Panc1 (cell line): ENCODE data around the gene CGREF1. TPM values are rescaled to one million over a fixed set of nuclear protein-coding genes. Genes with fewer than 3 reads are reported as not detected.

ENCODE experiments used
- ATAC-seq: fragments of 200-7000 bp; cut with Tn5 transposase; 2 replicates; pipeline ENCODE4 v1.9.1; 2020; ENCODE audit warnings: mild to moderate bottlenecking, moderate library complexity
- BruUV-seq: library from RNA; stranded (reverse); fragments of 400-500 nt; replicated peaks from 2 replicates; lab custom pipeline; 2021; lab: Mats Ljungman, UMichigan
- CTCF ChIA-PET: fragments of 300-600 bp; sonication (Branson Sonifier 250); formaldehyde crosslinking; loops from one replicate; lab custom pipeline; 2022; ENCODE audit warnings: antibody characterized with exemption; lab: Charles Lee
- POLR2A ChIA-PET: fragments of 300-600 bp; sonication (Branson Sonifier 250); formaldehyde crosslinking; loops from one replicate; lab custom pipeline; 2022; ENCODE audit warnings: antibody characterized with exemption; lab: Charles Lee
- DNase-seq: peaks from one replicate; pipeline ENCODE4 v3.0.0-alpha.2; 2010; ENCODE audit warnings: low read depth, low spot score
- H3K27ac ChIP-seq: 2 replicates; pipeline ENCODE4 v1.5.1; 2011; ENCODE audit warnings: mild to moderate bottlenecking, low read length, inconsistent platforms
- H3K27me3 ChIP-seq: fragments of 200-500 bp; sonication (Bioruptor generic); 2 replicates; pipeline ENCODE4 v1.6.0; 2014; ENCODE audit warnings: low read length, inconsistent platforms; ENCODE audit not compliant: control insufficient read depth, insufficient read depth
- H3K36me3 ChIP-seq: fragments of 200-500 bp; sonication (Bioruptor generic); 2 replicates; pipeline ENCODE4 v1.5.1; 2014; ENCODE audit warnings: inconsistent platforms, mild to moderate bottlenecking, low read length, moderate library complexity; ENCODE audit not compliant: control insufficient read depth, insufficient read depth
- H3K4me1 ChIP-seq: 2 replicates; pipeline ENCODE4 v1.5.1; 2011; ENCODE audit warnings: inconsistent platforms, mild to moderate bottlenecking, low read length, moderate library complexity; ENCODE audit not compliant: control insufficient read depth, insufficient read depth
- H3K4me3 ChIP-seq, 2 experiments: 2 replicates each; pipeline ENCODE4 v1.5.1; 2011 to 2012; ENCODE audit warnings: low read depth in 2 of 2, low read length in 2 of 2, mild to moderate bottlenecking in 2 of 2, inconsistent platforms in 1 of 2, moderate library complexity in 1 of 2
- H3K9me3 ChIP-seq: fragments of 200-500 bp; sonication (Bioruptor generic); 2 replicates; pipeline ENCODE4 v1.5.1; 2014; ENCODE audit warnings: low read depth, mild to moderate bottlenecking, inconsistent platforms, low read length, moderate library complexity; ENCODE audit not compliant: control insufficient read depth, insufficient read depth
- POLR2AphosphoS5 ChIP-seq: IDR thresholded peaks from 2 replicates; pipeline ENCODE4 v1.6.1; 2012; ENCODE audit warnings: mild to moderate bottlenecking, low read depth, low read length, moderate library complexity
- REST ChIP-seq, 2 experiments: IDR thresholded peaks; 2 replicates each; pipeline ENCODE4 v1.6.1; 2011 to 2012; ENCODE audit warnings: low read depth in 2 of 2, control low read depth in 1 of 2, low read length in 1 of 2, mild to moderate bottlenecking in 1 of 2, moderate library complexity in 1 of 2; ENCODE audit not compliant: insufficient read depth in 1 of 2
- SIN3A ChIP-seq: IDR thresholded peaks from 2 replicates; pipeline ENCODE4 v1.6.1; 2012; ENCODE audit warnings: low read depth, mild to moderate bottlenecking, low read length, moderate library complexity, borderline replicate concordance; ENCODE audit not compliant: insufficient read depth
- TCF7L2 ChIP-seq: IDR thresholded peaks from 2 replicates; pipeline ENCODE4 v1.6.1; 2011; ENCODE audit warnings: mild to moderate bottlenecking, low read depth, low read length, inconsistent platforms
- in situ Hi-C: cut with HindIII; loops from 2 replicates; pipeline ENCODE4 v1.10.0; 2016; ENCODE audit warnings: low sequenced_read_pairs, low pct_unique_long_range_greater_than_20kb
- intact Hi-C: fragments of 100-400 bp; cut with micrococcal nuclease; formaldehyde crosslinking; loops from one replicate; pipeline ENCODE4 v1.10.0; 2022; ENCODE audit not compliant: unreplicated experiment
- total RNA-seq: library from RNA; stranded (reverse); gene quantifications from one replicate; pipeline ENCODE4 v1.2.1, GENCODE V29; 2021; ENCODE audit not compliant: unreplicated experiment
- TF ChIP-seq, protein P1 (sequence below): fragments of 450-650 bp; IDR thresholded peaks from 2 replicates; pipeline ENCODE4 v1.5.1; 2017; ENCODE audit warnings: mild to moderate bottlenecking

CGREF1 gene
- total RNA-seq, 1 experiment from 2014 or later: 10.1 TPM

- TF ChIP-seq, protein P1, sequence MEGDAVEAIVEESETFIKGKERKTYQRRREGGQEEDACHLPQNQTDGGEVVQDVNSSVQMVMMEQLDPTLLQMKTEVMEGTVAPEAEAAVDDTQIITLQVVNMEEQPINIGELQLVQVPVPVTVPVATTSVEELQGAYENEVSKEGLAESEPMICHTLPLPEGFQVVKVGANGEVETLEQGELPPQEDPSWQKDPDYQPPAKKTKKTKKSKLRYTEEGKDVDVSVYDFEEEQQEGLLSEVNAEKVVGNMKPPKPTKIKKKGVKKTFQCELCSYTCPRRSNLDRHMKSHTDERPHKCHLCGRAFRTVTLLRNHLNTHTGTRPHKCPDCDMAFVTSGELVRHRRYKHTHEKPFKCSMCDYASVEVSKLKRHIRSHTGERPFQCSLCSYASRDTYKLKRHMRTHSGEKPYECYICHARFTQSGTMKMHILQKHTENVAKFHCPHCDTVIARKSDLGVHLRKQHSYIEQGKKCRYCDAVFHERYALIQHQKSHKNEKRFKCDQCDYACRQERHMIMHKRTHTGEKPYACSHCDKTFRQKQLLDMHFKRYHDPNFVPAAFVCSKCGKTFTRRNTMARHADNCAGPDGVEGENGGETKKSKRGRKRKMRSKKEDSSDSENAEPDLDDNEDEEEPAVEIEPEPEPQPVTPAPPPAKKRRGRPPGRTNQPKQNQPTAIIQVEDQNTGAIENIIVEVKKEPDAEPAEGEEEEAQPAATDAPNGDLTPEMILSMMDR: no peak
- TF ChIP-seq SIN3A (no peak), TCF7L2 (no peak), POLR2AphosphoS5 (no peak), REST (IDR thresholded peaks at IDR 0.05; ENCODE audit: insufficient read depth in 1 of 2, low read depth in 2 of 2, low read length in 1 of 2) (no peak)
- Histone ChIP-seq H3K27me3 (no peaks in the 10 kb centered on the region), H3K4me3 (no peak overlapping the region), H3K9me3 (no peaks in the 10 kb centered on the region), H3K4me1 (no peaks in the 10 kb centered on the region), H3K27ac (no peak overlapping the region), H3K36me3 (no peaks in the 10 kb centered on the region)
- CTCF ChIA-PET: no interaction called here
- no TSS peak for BruUV-seq
- in situ Hi-C loops (no loop called here), intact Hi-C loops (no loop called here)
- POLR2A ChIA-PET: no interaction called here
- DNase-seq (no peak), ATAC-seq (no peak)
These were observed 34.0 kb upstream of the CGREF1 start for GRCh38 chr2:27152796-27153464.

- DNase-seq: no peak
- Histone ChIP-seq H3K27ac (no peak overlapping the region), H3K36me3 (no peaks in the 10 kb centered on the region), H3K9me3 (no peaks in the 10 kb centered on the region), H3K4me1 (no peaks in the 10 kb centered on the region), H3K4me3 (no peak overlapping the region), H3K27me3 (no peaks in the 10 kb centered on the region)
- in situ Hi-C loops (no loop called here), intact Hi-C loops (no loop called here)
- peak; percentile 60 for ATAC-seq
- TF ChIP-seq, protein P1: no peak
- TF ChIP-seq SIN3A (no peak), POLR2AphosphoS5 (no peak), TCF7L2 (no peak), REST (IDR thresholded peaks at IDR 0.05; ENCODE audit: insufficient read depth in 1 of 2, low read depth in 2 of 2, low read length in 1 of 2) (no peak)
- no TSS peak for BruUV-seq
- CTCF ChIA-PET: no interaction called here
- POLR2A ChIA-PET: no interaction called here
These were observed 33.3 kb upstream of the CGREF1 start for GRCh38 chr2:27152102-27152795.
